Endothelial cell of umbilical vein (primary cell): ENCODE results near the gene IP6K3.

ENCODE experiments used
- CTCF ChIP-seq, 2 donors: IDR thresholded peaks; 1 replicate in 1 of 2; 2 replicates in 1 of 2; pipeline ENCODE4 v1.5.1; 2011; ENCODE audit warnings: low read length in 2 of 2, mild to moderate bottlenecking in 2 of 2, moderate library complexity in 2 of 2, control low read depth in 1 of 2, inconsistent platforms in 1 of 2, low read depth in 1 of 2; ENCODE audit not compliant: insufficient read depth in 1 of 2; ENCODE audit errors: extremely low read depth in 1 of 2
- EZH2 ChIP-seq: IDR thresholded peaks from 2 replicates; pipeline ENCODE4 v1.6.1; 2012; ENCODE audit warnings: borderline replicate concordance, low read depth, mild to moderate bottlenecking, moderate library complexity, low read length, inconsistent platforms; ENCODE audit not compliant: severe bottlenecking
- FOS ChIP-seq: IDR thresholded peaks from 2 replicates; pipeline ENCODE4 v1.6.1; 2011; ENCODE audit warnings: mild to moderate bottlenecking, low read length, moderate library complexity, borderline replicate concordance; ENCODE audit not compliant: insufficient read depth
- JUN ChIP-seq: IDR thresholded peaks from 2 replicates; pipeline ENCODE4 v1.6.1; 2011; ENCODE audit warnings: borderline replicate concordance, low read depth; ENCODE audit not compliant: insufficient read length, insufficient read depth
- MAX ChIP-seq: IDR thresholded peaks from 2 replicates; pipeline ENCODE4 v1.6.1; 2011; ENCODE audit not compliant: insufficient read depth, insufficient read length
- MYC ChIP-seq: IDR thresholded peaks from one replicate; pipeline ENCODE4 v1.6.1; 2011; ENCODE audit warnings: mild to moderate bottlenecking, low read depth, low read length
- POLR2A ChIP-seq: IDR thresholded peaks from 2 replicates; pipeline ENCODE4 v1.6.1; 2012; ENCODE audit warnings: low read depth, mild to moderate bottlenecking, control low read depth, low read length
- POLR2AphosphoS5 ChIP-seq: IDR thresholded peaks from 2 replicates; pipeline ENCODE4 v1.6.1; 2012; ENCODE audit warnings: low read depth, mild to moderate bottlenecking, control low read depth, low read length, moderate library complexity; ENCODE audit not compliant: insufficient read depth

- TF ChIP-seq JUN (no peak), POLR2A (no peak), FOS (no peak), CTCF (IDR thresholded peaks at IDR 0.05; ENCODE audit: extremely low read depth in 1 of 2, insufficient read depth in 1 of 2, low read depth in 1 of 2, low read length in 2 of 2) (no peak), EZH2 (no peak), POLR2AphosphoS5 (no peak), MYC (no peak), MAX (no peak)
These were observed 8.6 kb downstream of the IP6K3 start for GRCh38 chr6:33738153-33738552.
